Stimulated activated CD8-positive, alpha-beta memory T cell treated with anti-CD3 and anti-CD28 coated beads, Interleukin-7, amount 100 ng/mL, for 48 hours (primary cell): ENCODE data around the gene TBXAS1.

Experiments
- DNase-seq, 2 donors: peaks; one replicate each; pipeline ENCODE4 v3.0.0-alpha.2; 2020; ENCODE audit warnings: low read depth in 1 of 2; ENCODE audit errors: extremely low read depth in 1 of 2

TBXAS1 gene

DNA sequence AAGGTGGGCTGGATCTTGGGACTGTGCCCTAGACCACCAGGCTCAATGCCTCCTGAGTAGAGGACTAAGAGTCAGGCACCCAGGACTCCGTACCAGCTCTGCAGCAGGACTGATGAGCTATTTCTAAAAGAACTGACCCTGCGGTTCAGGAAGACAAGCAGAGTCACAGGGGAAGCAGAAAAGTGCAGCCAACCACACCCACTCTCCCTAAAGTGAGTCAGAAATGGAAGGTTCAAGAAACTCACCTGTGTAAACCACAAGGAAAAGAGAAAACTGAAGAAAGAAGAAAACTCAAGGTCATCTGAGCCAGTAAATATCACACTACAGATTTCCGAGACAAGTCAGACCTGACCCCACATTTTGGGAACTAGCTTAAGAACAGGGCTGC lies 231.2 kb downstream of the TBXAS1 start:
- DNase-seq = no peak

DNA sequence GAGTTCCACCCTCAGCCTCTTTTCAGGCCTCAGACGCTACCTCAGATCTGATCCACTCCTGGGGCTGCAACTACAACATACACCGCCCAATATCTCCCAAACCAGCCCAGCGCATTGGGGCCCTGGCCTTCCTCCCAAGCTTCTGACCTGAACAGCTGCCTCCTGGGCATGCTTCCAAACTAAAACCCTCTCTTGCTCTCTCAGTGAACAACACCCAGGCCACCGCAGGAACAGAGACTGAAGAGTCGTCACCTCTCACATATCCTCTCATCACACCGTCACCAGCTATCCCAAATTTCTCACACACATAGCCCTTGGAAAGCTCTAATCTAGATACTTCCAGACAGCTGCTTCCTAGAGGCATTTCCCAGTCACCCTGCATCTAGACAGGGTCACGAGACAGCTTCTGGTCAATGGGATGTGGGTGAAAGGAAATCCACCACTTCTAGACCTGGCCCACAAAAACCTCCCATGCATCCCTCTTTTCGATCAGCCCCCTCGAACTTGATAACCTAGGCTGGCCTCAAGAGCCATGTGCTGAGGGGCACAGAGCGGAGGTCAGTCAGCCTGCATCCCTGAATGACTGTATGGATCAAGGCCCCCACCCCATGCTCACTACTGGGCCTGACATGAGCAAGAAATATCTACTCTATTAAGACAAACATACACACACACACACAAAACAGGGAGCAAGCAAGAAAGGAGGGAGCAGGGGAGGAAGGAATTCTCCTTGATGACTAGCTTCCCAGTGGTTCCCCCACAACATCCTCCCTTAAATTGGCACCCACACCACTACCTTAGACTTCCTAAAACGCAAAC lies 231.9 kb downstream of the TBXAS1 start:
- DNase-seq = no peak

DNA sequence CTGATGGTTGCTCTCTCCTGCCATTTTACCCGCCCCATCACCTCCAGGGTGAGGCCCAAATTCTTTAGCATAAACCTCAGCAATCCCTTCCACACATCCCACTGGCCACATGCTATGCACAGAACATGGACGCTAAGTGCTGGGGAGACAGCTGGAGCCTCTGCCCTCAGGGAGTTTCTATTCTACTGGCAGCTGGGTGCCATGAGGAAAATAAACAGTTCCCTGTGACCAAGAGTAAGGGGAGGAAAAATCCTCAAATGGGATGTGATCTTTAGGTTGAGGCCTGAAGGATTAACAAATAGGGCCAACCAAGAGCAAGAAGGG lies 232.5 kb downstream of the TBXAS1 start:
- no peak for DNase-seq

DNA sequence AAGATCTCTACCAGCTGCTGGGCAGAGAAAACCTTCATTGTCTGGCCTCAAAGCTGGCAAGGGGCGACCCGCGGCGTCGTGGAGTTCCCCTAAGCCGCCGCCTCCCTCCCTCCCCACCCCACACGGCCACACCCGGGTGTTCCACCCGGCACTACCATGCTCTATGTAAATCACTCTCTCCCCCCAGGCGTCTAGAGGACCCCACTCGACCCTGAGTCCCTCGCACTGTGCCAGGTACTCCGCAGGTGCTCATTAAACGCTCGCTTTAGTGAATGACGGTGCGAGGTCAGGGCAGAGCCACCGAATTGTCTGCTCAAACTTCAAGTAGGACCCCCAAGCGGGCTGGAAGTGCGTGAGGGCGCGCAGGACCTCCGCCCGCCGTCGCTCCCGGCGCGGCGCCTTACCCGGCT lies 233.1 kb downstream of the TBXAS1 start:
- peak in 1 of 2 donors; percentile 17 for DNase-seq

DNA sequence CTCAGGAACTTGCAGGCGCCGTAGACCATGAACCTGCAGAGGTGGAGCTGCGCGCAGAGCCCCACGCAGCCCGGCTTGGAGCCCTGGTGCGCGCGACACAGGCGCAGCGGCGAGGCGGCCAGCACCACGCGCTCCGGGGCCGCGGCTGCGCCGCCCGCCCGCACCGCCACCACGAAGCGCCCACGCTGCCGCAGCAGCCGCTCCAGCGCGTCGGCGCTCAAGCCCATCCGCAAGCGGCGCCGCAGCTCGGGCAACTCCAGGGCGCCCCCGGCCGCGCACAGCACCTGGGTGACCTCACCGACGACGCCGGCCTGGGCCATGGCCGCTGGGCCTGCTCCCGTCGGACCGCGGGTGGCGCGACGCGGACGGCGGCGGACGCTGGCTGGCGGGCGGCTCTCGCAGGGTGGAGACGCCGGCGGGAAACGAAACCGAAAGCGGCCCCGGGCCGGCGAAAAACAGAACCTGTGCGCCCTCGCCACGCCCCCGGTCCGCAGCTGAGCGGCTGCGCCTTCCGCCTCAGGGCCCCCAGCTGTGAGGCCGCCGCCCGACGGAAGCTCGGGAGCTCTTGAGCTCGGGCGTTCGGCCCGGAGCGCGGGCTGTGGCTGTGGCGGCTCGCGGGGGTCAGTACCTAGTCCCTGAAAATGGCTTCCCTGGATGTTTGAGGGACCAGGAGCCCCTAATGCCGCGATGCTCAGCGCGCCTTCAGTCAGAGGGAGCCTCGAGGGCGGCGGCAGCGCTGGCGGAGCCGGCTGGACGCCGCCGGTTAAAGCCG lies 233.7 kb downstream of the TBXAS1 start, which contains the start of gene PARP12:
TSS of gene PARP12 (minus strand) at position 424 of the 772 bp plus-strand sequence. CDS start at position 320, 104 bp downstream.
- peak; percentile 75 to 79 for DNase-seq

DNA sequence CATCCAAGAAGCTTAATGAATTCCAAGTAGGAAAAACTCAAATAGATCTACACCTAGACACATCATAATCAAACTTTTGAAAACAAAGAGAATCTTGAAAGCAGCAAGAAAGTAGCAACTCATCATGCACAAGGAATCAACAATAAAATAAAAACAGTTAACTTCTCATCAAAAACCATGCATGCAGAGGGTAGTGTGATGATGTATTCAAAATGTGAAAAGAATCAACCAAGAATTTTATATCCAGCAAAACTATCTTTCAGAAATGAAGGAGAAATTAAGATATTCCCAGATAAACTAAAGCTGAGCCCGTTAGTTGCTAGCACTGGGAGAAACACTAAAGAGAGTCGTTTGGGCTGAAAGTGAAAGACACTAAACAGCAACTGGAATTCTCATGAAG lies 238.0 kb downstream of the TBXAS1 start:
- no peak for DNase-seq

DNA sequence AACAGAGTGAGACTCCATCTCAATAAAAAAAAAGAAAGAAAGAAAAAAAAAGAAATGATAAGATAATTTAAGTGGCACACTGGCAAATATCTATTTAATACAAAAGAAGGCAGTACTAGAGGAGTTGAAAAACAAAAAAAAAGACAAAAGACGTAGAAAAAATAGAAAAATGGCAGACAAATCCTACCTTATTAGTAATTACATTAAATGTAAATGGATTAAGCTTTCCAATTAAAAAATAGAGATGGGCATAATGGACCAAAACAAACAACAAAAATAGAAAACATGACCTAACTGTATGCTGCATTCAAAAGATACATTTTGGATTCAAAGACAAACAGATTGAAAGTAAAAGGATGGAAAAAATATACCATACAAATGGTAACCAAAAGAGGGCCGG lies 239.0 kb downstream of the TBXAS1 start:
- DNase-seq = no peak

DNA sequence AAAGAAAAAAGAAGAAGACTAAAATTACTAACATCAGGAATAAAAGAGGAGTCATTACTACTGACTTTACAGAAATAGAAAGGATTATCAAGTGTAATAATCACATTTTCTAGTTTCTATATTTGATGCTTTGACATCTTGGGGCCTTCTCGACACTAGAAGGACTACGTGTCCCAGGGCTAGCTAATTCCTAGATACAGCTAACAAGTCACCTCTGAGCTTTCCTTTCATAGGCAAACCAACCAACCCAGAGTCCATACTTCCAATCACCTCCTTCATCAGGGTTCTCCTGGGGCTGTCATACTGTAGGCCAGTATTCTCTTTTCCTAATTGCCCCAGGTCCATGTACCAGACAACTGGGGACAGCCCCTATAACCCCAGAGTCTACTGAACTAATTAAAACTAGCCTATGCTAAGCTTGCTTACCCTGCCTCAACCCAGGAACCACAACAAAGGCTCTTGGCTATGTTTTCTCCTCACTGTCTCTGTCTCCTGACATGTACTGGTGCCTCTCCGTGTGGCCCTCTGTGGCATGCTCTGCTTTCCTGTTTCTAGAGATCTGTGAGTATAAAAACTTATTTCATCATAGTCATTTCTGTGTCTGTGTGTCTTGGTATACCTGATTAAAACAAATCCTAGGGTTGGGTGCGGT lies 240.4 kb downstream of the TBXAS1 start:
- DNase-seq = no peak
